Natural killer cell treated with Interleukin-12 subunit alpha and Interleukin-12 subunit beta and Interleukin-15 and Interleukin-18, amount 100 ng/mL, for 72 hours (primary cell): ENCODE measurements around the gene TMEM129. TPM values are rescaled to one million over a fixed set of nuclear protein-coding genes. Genes with fewer than 3 reads are reported as not detected.

Experiments
- total RNA-seq, 2 donors: library from RNA; stranded (reverse); gene quantifications; one replicate each; pipeline ENCODE4 v1.2.3, GENCODE V29; 2022

TMEM129 gene
- total RNA-seq, 2 donors from 2014 or later, result 19.6 to 21.2 TPM

Other genes starting within 250 kb of the TMEM129 start
- gene FAM53A, start 37.0 kb downstream of the TMEM129 start, total RNA-seq, result 1 to 10 TPM in 1 of 2 donors, under 1 TPM in 1; 0.78 to 6.2 TPM
- gene SLBP, start 9.0 kb downstream of the TMEM129 start, total RNA-seq, result 100 to 1,000 TPM in 1 of 2 donors, 10 to 100 TPM in 1; 83.0 to 129 TPM
- gene TACC3, start 198 bp upstream of the TMEM129 start, total RNA-seq, result 100 to 1,000 TPM in 1 of 2 donors, 10 to 100 TPM in 1; 97.2 to 212 TPM
- not detected for gene FGFR3, start 72.0 kb upstream of the TMEM129 start, total RNA-seq
- gene LETM1, start 134.8 kb upstream of the TMEM129 start, total RNA-seq, result 100 to 1,000 TPM in 1 of 2 donors, 10 to 100 TPM in 1; 64.5 to 129 TPM
- gene NSD2, start 150.1 kb upstream of the TMEM129 start, total RNA-seq, result 100 to 1,000 TPM; 127 to 375 TPM